ENCODE measurements around the gene PCDH1.

PCDH1 gene

GRCh38 chr5:141910271-141910673 is 32.1 kb upstream of the PCDH1 start:
- no peak for TF ChIP-seq ZFP3 (CRISPR knock-in tag; IDR thresholded peaks at IDR 0.05)
- no peak for TF ChIP-seq ISL1 (CRISPR knock-in tag; IDR thresholded peaks at IDR 0.05)
- no peak for TF ChIP-seq ESRRG (CRISPR knock-in tag; IDR thresholded peaks at IDR 0.05)
- no peak for TF ChIP-seq OSR1 (CRISPR knock-in tag; IDR thresholded peaks at IDR 0.05)
- TF ChIP-seq TOX (CRISPR knock-in tag; IDR thresholded peaks at IDR 0.05; ENCODE audit: borderline replicate concordance): no peak
- no peak for TF ChIP-seq CREB5 (CRISPR knock-in tag; IDR thresholded peaks at IDR 0.05; ENCODE audit: low read depth)
- TF ChIP-seq ZNF70 (CRISPR knock-in tag; IDR thresholded peaks at IDR 0.05): no peak
- TF ChIP-seq ZFP30 (CRISPR knock-in tag; IDR thresholded peaks at IDR 0.05): no peak
- TF ChIP-seq PPARA (CRISPR knock-in tag; IDR thresholded peaks at IDR 0.05; ENCODE audit: borderline replicate concordance): no peak
- ATAC-seq: no peak

GRCh38 chr5:141909212-141909611 is 31.0 kb upstream of the PCDH1 start:
- ATAC-seq: no peak
- TF ChIP-seq TOX (CRISPR knock-in tag; IDR thresholded peaks at IDR 0.05; ENCODE audit: borderline replicate concordance): no peak
- TF ChIP-seq ZFP3 (CRISPR knock-in tag; IDR thresholded peaks at IDR 0.05): no peak
- TF ChIP-seq CSDC2 (CRISPR knock-in tag; IDR thresholded peaks at IDR 0.05): no peak
- no peak for TF ChIP-seq TSHZ2 (CRISPR knock-in tag; IDR thresholded peaks at IDR 0.05)
- TF ChIP-seq GLIS3 (CRISPR knock-in tag; IDR thresholded peaks at IDR 0.05): no peak
- TF ChIP-seq CREB5 (CRISPR knock-in tag; IDR thresholded peaks at IDR 0.05; ENCODE audit: low read depth): no peak
- TF ChIP-seq TCF4 (CRISPR knock-in tag; IDR thresholded peaks at IDR 0.05; ENCODE audit: borderline replicate concordance): no peak
- no peak for TF ChIP-seq ZNF8 (CRISPR knock-in tag; IDR thresholded peaks at IDR 0.05)

GRCh38 chr5:141908796-141909195 is 30.6 kb upstream of the PCDH1 start:
- TF ChIP-seq ISL1 (CRISPR knock-in tag; IDR thresholded peaks at IDR 0.05): no peak
- TF ChIP-seq TOX (CRISPR knock-in tag; IDR thresholded peaks at IDR 0.05; ENCODE audit: borderline replicate concordance): no peak
- ATAC-seq: no peak

- TF ChIP-seq SNAI2 (CRISPR knock-in tag; IDR thresholded peaks at IDR 0.05) (no peak), CSDC2 (CRISPR knock-in tag; IDR thresholded peaks at IDR 0.05) (no peak), PATZ1 (CRISPR knock-in tag; IDR thresholded peaks at IDR 0.05; ENCODE audit: borderline replicate concordance) (no peak), ZNF565 (CRISPR knock-in tag; conservative IDR thresholded peaks at IDR 0.05; ENCODE audit: low read depth) (no peak), ISL1 (CRISPR knock-in tag; IDR thresholded peaks at IDR 0.05) (no peak), ARNTL (CRISPR knock-in tag; IDR thresholded peaks at IDR 0.05; ENCODE audit: borderline replicate concordance, low read depth) (no peak), RARB (CRISPR knock-in tag; IDR thresholded peaks at IDR 0.05) (no peak), ZFP30 (CRISPR knock-in tag; IDR thresholded peaks at IDR 0.05) (no peak), CSRNP3 (CRISPR knock-in tag; IDR thresholded peaks at IDR 0.05) (no peak), ZNF8 (CRISPR knock-in tag; IDR thresholded peaks at IDR 0.05) (no peak), GLIS3 (CRISPR knock-in tag; IDR thresholded peaks at IDR 0.05) (no peak), ZFP3 (CRISPR knock-in tag; IDR thresholded peaks at IDR 0.05) (no peak), TCF4 (CRISPR knock-in tag; IDR thresholded peaks at IDR 0.05; ENCODE audit: borderline replicate concordance) (no peak), ZC3H10 (CRISPR knock-in tag; IDR thresholded peaks at IDR 0.05) (no peak)
- ATAC-seq: no peak
These were observed 28.8 kb upstream of the PCDH1 start for GRCh38 chr5:141906972-141907371.

All from SK-N-SH treated with all-trans-retinoic acid at 6 μM for 48 hours (cell line).